DOHH2 (cell line): ENCODE results near the gene DNAJB14.

Experiments
- H3F3A ChIP-seq: fragments of 200-600 bp; sonication (generic), shearing (Covaris generic); 2 replicates; pipeline ENCODE4 v1.6.0; 2016; ENCODE audit warnings: antibody characterized with exemption, mild to moderate bottlenecking; ENCODE audit not compliant: control insufficient read depth, insufficient read depth
- H3K27ac ChIP-seq: fragments of 200-600 bp; sonication (generic); 2 replicates; pipeline ENCODE4 v1.5.1; 2014; ENCODE audit warnings: low read depth, mild to moderate bottlenecking, low read length, moderate library complexity
- H3K27me3 ChIP-seq: fragments of 200-600 bp; sonication (generic); 2 replicates; pipeline ENCODE4 v1.6.1; 2014; ENCODE audit warnings: mild to moderate bottlenecking, low read length, mixed read lengths; ENCODE audit not compliant: control insufficient read depth
- H3K36me3 ChIP-seq: fragments of 200-600 bp; sonication (generic); 2 replicates; pipeline ENCODE4 v1.6.1; 2014; ENCODE audit warnings: mild to moderate bottlenecking, low read length, moderate library complexity, mixed read lengths; ENCODE audit not compliant: control insufficient read depth
- H3K4me1 ChIP-seq: fragments of 200-600 bp; sonication (generic); 2 replicates; pipeline ENCODE4 v1.6.1; 2014; ENCODE audit warnings: mild to moderate bottlenecking, low read length, mixed read lengths; ENCODE audit not compliant: control insufficient read depth
- H3K4me2 ChIP-seq: fragments of 200-600 bp; sonication (generic); 2 replicates; pipeline ENCODE4 v1.6.0; 2014; ENCODE audit warnings: mild to moderate bottlenecking, low read length, moderate library complexity
- H3K4me3 ChIP-seq: fragments of 200-600 bp; sonication (generic); 2 replicates; pipeline ENCODE4 v1.5.1; 2014; ENCODE audit warnings: mild to moderate bottlenecking, low read length, mixed read lengths
- H3K79me2 ChIP-seq: fragments of 200-600 bp; sonication (generic); 2 replicates; pipeline ENCODE4 v1.6.1; 2014; ENCODE audit warnings: mild to moderate bottlenecking, low read length, mixed read lengths; ENCODE audit not compliant: control insufficient read depth
- H3K9me2 ChIP-seq: fragments of 200-600 bp; sonication (generic); replicated peaks from 2 replicates; pipeline ENCODE4 v1.6.1; 2014; ENCODE audit warnings: mild to moderate bottlenecking, low read length, mixed read lengths; ENCODE audit not compliant: control insufficient read depth
- H3K9me3 ChIP-seq: fragments of 200-600 bp; sonication (generic); 2 replicates; pipeline ENCODE4 v1.6.1; 2014; ENCODE audit warnings: antibody characterized with exemption, low read length, mixed read lengths; ENCODE audit not compliant: control insufficient read depth, insufficient read depth
- H4K20me1 ChIP-seq: fragments of 200-600 bp; sonication (generic); 2 replicates; pipeline ENCODE4 v1.6.0; 2014; ENCODE audit warnings: low read depth, mild to moderate bottlenecking, antibody characterized with exemption, low read length, moderate library complexity; ENCODE audit not compliant: control insufficient read depth, insufficient read depth
- EZH2phosphoT487 ChIP-seq: fragments of 200-600 bp; sonication (generic); IDR thresholded peaks from 2 replicates; pipeline ENCODE4 v1.6.1; 2017; ENCODE audit warnings: borderline replicate concordance, mild to moderate bottlenecking, antibody characterized with exemption, low read length, moderate library complexity, mixed read lengths
- TF ChIP-seq, protein P1 (sequence below): fragments of 200-600 bp; sonication (generic); IDR thresholded peaks from one replicate; pipeline ENCODE4 v1.5.1; 2014; ENCODE audit warnings: antibody characterized with exemption, mild to moderate bottlenecking, low read depth, low read length; ENCODE audit not compliant: poor library complexity, severe bottlenecking

The DNAJB14 gene

DNA sequence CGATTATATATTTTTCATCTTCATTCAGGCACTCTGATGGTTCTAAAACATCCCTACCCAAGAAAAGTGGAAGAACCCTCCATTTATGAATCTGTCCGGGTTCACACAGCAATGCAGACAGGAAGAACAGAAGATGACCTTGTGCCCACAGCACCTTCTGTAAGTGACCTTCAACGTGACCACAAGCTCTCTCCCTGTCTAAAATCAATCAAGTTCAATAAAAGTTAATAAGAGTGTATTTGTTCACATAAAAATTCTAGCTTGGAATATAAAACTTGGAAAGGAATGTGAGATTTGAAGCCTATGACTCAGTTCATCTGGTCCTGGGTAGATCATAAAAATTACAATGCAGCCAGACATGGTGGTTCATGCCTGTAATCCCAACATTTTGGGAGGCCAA, 93.2 kb downstream of the DNAJB14 start:
- H3K79me2 ChIP-seq: no peaks in the 10 kb centered on the region
- H3K9me3 ChIP-seq: no peaks in the 10 kb centered on the region
- TF ChIP-seq, protein P1, sequence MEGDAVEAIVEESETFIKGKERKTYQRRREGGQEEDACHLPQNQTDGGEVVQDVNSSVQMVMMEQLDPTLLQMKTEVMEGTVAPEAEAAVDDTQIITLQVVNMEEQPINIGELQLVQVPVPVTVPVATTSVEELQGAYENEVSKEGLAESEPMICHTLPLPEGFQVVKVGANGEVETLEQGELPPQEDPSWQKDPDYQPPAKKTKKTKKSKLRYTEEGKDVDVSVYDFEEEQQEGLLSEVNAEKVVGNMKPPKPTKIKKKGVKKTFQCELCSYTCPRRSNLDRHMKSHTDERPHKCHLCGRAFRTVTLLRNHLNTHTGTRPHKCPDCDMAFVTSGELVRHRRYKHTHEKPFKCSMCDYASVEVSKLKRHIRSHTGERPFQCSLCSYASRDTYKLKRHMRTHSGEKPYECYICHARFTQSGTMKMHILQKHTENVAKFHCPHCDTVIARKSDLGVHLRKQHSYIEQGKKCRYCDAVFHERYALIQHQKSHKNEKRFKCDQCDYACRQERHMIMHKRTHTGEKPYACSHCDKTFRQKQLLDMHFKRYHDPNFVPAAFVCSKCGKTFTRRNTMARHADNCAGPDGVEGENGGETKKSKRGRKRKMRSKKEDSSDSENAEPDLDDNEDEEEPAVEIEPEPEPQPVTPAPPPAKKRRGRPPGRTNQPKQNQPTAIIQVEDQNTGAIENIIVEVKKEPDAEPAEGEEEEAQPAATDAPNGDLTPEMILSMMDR: no peak
- no peak for TF ChIP-seq EZH2phosphoT487
- no peak overlapping the region for H3K4me2 ChIP-seq
- no peak overlapping the region for H3K27ac ChIP-seq
- peaks cover 67% of the 10 kb centered on the region for H3K36me3 ChIP-seq
- H3K27me3 ChIP-seq: no peaks in the 10 kb centered on the region
- no peaks in the 10 kb centered on the region; the same call in 1 of the 2 replicates for H4K20me1 ChIP-seq
- no peaks in the 10 kb centered on the region; the same call in 1 of the 2 replicates for H3F3A ChIP-seq
- peaks cover 25% of the 10 kb centered on the region for H3K4me1 ChIP-seq
- H3K4me3 ChIP-seq: no peak overlapping the region
- no peaks in the 10 kb centered on the region for H3K9me2 ChIP-seq

DNA sequence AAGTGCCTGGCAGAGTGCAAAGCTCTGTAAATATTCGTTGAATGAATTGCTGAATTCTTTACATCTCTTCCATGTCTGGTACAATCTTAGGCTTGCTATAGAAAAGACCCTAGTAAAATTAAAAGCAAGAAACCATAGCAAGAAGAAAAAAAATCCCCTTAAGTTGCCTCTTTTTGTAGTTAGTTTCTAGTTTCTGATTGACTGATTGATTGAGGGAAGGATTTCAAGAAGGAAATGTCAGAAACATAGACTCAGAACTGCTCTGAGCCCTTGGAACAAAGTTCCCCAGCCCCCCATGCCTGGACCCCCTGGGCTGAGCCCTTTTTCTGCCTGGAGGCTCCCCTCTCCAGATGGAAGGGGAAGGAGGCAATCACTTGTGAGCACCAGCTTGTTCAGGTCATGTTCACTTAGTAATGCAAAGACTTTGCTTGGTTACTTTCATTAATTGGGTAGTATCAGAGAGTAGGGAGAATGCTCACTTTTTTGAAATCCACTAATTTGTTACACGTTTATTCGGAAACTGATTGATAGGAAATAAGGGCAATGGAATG, 94.1 kb downstream of the DNAJB14 start:
- no peaks in the 10 kb centered on the region for H3K9me3 ChIP-seq
- peaks cover 61% of the 10 kb centered on the region for H3K36me3 ChIP-seq
- H3K4me1 ChIP-seq: peaks cover 33% of the 10 kb centered on the region
- TF ChIP-seq, protein P1: no peak
- TF ChIP-seq EZH2phosphoT487: no peak
- no peaks in the 10 kb centered on the region for H3K79me2 ChIP-seq
- no peak overlapping the region for H3K4me3 ChIP-seq
- H3K9me2 ChIP-seq: no peaks in the 10 kb centered on the region
- peaks cover under 1% of the 10 kb centered on the region; the same call in 1 of the 2 replicates for H3F3A ChIP-seq
- no peak overlapping the region for H3K27ac ChIP-seq
- H3K27me3 ChIP-seq: no peaks in the 10 kb centered on the region
- no peak overlapping the region for H3K4me2 ChIP-seq
- no peaks in the 10 kb centered on the region; the same call in 1 of the 2 replicates for H4K20me1 ChIP-seq

DNA sequence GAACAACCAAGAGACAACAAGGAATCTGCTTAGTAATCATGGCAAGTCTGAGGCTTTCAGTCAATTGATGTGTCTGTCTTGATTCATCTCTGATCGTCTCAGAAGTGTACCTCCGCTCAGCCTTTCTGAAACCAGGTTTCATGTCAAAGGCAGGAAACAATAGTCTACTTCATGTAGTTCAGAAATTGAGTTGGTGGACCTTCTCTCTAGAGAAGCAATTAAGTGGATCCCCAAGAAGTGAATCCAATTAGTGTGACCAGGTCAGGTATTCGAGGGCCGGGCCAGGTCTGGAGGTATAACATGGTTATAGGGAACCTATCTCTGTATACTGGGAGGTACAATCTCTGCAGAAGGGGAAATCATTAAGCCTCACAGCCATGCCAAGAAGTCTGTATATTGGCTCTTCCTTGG, 97.8 kb downstream of the DNAJB14 start:
- Histone ChIP-seq H3K36me3 (peaks cover 62% of the 10 kb centered on the region), H3F3A (peaks cover 5% of the 10 kb centered on the region; the same call in 1 of the 2 replicates), H3K9me3 (no peaks in the 10 kb centered on the region), H3K79me2 (no peaks in the 10 kb centered on the region), H3K27ac (no peak overlapping the region), H3K9me2 (no peaks in the 10 kb centered on the region), H3K4me1 (peaks cover 51% of the 10 kb centered on the region), H3K4me3 (no peak overlapping the region), H3K27me3 (no peaks in the 10 kb centered on the region), H3K4me2 (no peak overlapping the region), H4K20me1 (no peaks in the 10 kb centered on the region; the same call in 1 of the 2 replicates)
- no peak for TF ChIP-seq EZH2phosphoT487
- TF ChIP-seq, protein P1: no peak
